ENCODE measurements around the gene BCL11B.

DNA sequence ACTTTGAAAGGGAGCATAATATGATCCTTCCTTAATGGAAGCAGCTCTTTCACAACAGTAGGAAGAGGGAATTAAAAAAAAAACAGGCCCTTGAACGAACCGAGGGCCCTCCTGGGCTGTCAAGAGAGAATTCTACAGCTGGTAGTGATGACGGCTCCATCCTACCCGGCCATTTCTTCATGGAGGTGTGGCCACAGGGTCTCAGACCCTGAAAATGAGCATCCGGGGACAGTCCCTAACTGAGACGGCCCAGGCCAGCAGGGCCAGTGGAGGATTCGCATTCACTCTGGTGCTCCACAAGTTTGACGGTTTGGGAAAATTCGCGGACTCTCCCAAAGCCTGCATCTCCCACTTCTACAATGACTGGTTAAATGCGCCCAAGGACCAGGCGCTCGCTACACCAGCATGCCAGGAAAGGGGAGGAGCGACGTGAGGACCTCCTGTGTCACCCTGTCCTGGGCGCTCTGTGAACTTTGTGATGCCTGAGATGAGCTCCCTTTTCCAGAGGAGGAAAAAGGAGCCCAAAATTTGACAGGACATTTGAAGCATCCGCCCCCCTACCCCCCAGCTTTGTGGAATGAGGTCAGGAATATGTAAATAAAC, 66.8 kb downstream of the BCL11B start:
- TF ChIP-seq EZH2phosphoT487 (IDR thresholded peaks at IDR 0.05; ENCODE audit: borderline replicate concordance, low read depth, low read length), result no peak
- TF ChIP-seq, protein P1, sequence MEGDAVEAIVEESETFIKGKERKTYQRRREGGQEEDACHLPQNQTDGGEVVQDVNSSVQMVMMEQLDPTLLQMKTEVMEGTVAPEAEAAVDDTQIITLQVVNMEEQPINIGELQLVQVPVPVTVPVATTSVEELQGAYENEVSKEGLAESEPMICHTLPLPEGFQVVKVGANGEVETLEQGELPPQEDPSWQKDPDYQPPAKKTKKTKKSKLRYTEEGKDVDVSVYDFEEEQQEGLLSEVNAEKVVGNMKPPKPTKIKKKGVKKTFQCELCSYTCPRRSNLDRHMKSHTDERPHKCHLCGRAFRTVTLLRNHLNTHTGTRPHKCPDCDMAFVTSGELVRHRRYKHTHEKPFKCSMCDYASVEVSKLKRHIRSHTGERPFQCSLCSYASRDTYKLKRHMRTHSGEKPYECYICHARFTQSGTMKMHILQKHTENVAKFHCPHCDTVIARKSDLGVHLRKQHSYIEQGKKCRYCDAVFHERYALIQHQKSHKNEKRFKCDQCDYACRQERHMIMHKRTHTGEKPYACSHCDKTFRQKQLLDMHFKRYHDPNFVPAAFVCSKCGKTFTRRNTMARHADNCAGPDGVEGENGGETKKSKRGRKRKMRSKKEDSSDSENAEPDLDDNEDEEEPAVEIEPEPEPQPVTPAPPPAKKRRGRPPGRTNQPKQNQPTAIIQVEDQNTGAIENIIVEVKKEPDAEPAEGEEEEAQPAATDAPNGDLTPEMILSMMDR (conservative IDR thresholded peaks at IDR 0.05; ENCODE audit: low read length), result no peak

All from OCI-LY7 (cell line).